IMR-90 (cell line): ENCODE results near the gene OXA1L. TPM values are rescaled to one million over a fixed set of nuclear protein-coding genes. Genes with fewer than 3 reads are reported as not detected.

ENCODE experiments used
- ATAC-seq: fragments of 200-7000 bp; cut with Tn5 transposase; 2 replicates; pipeline ENCODE4 v1.9.1; 2020; ENCODE audit warnings: low read depth, mild to moderate bottlenecking, moderate library complexity
- BruUV-seq: library from RNA; stranded (reverse); fragments of 400-500 nt; replicated peaks from 2 replicates; lab custom pipeline; 2021; lab: Mats Ljungman, UMichigan
- CTCF ChIA-PET: fragments of 300-600 bp; formaldehyde crosslinking; extraction: SDS; loops from one replicate; lab custom pipeline; 2021; ENCODE audit warnings: antibody characterized with exemption; lab: Yijun Ruan, JAX
- POLR2A ChIA-PET: fragments of 300-600 bp; sonication (Branson Sonifier 250); formaldehyde crosslinking; loops from one replicate; lab custom pipeline; 2022; ENCODE audit warnings: antibody characterized with exemption; ENCODE audit not compliant: unreplicated experiment; lab: Charles Lee
- DNase-seq: peaks from one replicate; pipeline ENCODE4 v3.0.0; 2013
- H2AFZ ChIP-seq: replicated peaks from 2 replicates; pipeline ENCODE3; 2013; ENCODE audit warnings: low read length, mild to moderate bottlenecking; ENCODE audit not compliant: poor library complexity
- H2AK5ac ChIP-seq: 2 replicates; pipeline ENCODE4 v1.6.1; 2013; ENCODE audit warnings: low read depth, low read length, inconsistent platforms
- H2AK9ac ChIP-seq: replicated peaks from 2 replicates; pipeline ENCODE3; 2013; ENCODE audit warnings: mild to moderate bottlenecking, low read depth, low read length, moderate library complexity; ENCODE audit not compliant: poor library complexity
- H2BK120ac ChIP-seq: 2 replicates; pipeline ENCODE4 v1.6.1; 2013; ENCODE audit warnings: low read depth, low read length, inconsistent platforms
- H2BK15ac ChIP-seq: 3 replicates; pipeline ENCODE4 v1.6.1; 2013; ENCODE audit warnings: low read depth, low read length, inconsistent platforms
- H2BK20ac ChIP-seq: 2 replicates; pipeline ENCODE4 v1.6.1; 2013; ENCODE audit warnings: low read depth, mild to moderate bottlenecking, inconsistent platforms, low read length, moderate library complexity
- H2BK5ac ChIP-seq: 2 replicates; pipeline ENCODE4 v1.6.1; 2013; ENCODE audit warnings: mild to moderate bottlenecking, low read depth, low read length, inconsistent platforms; ENCODE audit not compliant: poor library complexity, severe bottlenecking
- H3K14ac ChIP-seq: replicated peaks from 2 replicates; pipeline ENCODE4 v1.6.1; 2013; ENCODE audit warnings: low read depth, low read length, inconsistent platforms
- H3K18ac ChIP-seq: 2 replicates; pipeline ENCODE4 v1.6.1; 2013; ENCODE audit warnings: low read depth, low read length, control low read depth
- H3K23ac ChIP-seq: 2 replicates; pipeline ENCODE4 v1.6.1; 2013; ENCODE audit warnings: low read depth, low read length, inconsistent platforms
- H3K27ac ChIP-seq: 2 replicates; pipeline ENCODE4 v1.5.1; 2013; ENCODE audit warnings: mild to moderate bottlenecking, control low read depth, low read length; ENCODE audit not compliant: insufficient read depth
- H3K27me3 ChIP-seq: 2 replicates; pipeline ENCODE4 v1.6.1; 2013; ENCODE audit warnings: low read length; ENCODE audit not compliant: control insufficient read depth, insufficient read depth
- H3K36me3 ChIP-seq: 2 replicates; pipeline ENCODE4 v1.6.1; 2013; ENCODE audit warnings: low read length, mixed read lengths; ENCODE audit not compliant: control insufficient read depth, insufficient read depth
- H3K4ac ChIP-seq: 2 replicates; pipeline ENCODE4 v1.6.1; 2013; ENCODE audit warnings: low read depth, low read length, inconsistent platforms
- H3K4me1 ChIP-seq: 2 replicates; pipeline ENCODE4 v1.6.1; 2013; ENCODE audit warnings: low read length, mixed read lengths; ENCODE audit not compliant: control insufficient read depth, insufficient read depth
- H3K4me2 ChIP-seq: 2 replicates; pipeline ENCODE4 v1.6.1; 2013; ENCODE audit warnings: low read depth, mild to moderate bottlenecking, control low read depth, low read length, moderate library complexity
- H3K4me3 ChIP-seq: 2 replicates; pipeline ENCODE4 v1.5.1; 2013; ENCODE audit warnings: low read depth, mild to moderate bottlenecking, control low read depth, low read length, moderate library complexity; ENCODE audit not compliant: insufficient read depth
- H3K56ac ChIP-seq: 2 replicates; pipeline ENCODE4 v1.6.1; 2013; ENCODE audit warnings: low read length, inconsistent platforms; ENCODE audit not compliant: insufficient read depth; ENCODE audit errors: extremely low read depth
- H3K79me1 ChIP-seq, 2 experiments: 2 replicates each; pipeline ENCODE4 v1.6.1; 2013; ENCODE audit warnings: low read length in 2 of 2, inconsistent platforms in 1 of 2, low read depth in 1 of 2
- H3K9ac ChIP-seq: 2 replicates; pipeline ENCODE4 v1.6.1; 2013; ENCODE audit warnings: low read depth, low read length, control low read depth
- H3K9me1 ChIP-seq: 2 replicates; pipeline ENCODE4 v1.6.1; 2013; ENCODE audit warnings: low read length, inconsistent platforms; ENCODE audit not compliant: insufficient read depth
- H3K9me3 ChIP-seq: 2 replicates; pipeline ENCODE4 v1.6.1; 2013; ENCODE audit warnings: low read length; ENCODE audit not compliant: control insufficient read depth, insufficient read depth
- H4K20me1 ChIP-seq: 2 replicates; pipeline ENCODE4 v1.6.1; 2013; ENCODE audit warnings: low read length, inconsistent platforms; ENCODE audit not compliant: insufficient read depth
- H4K5ac ChIP-seq: 2 replicates; pipeline ENCODE4 v1.6.1; 2013; ENCODE audit warnings: mild to moderate bottlenecking, low read depth, low read length, control low read depth
- H4K8ac ChIP-seq, 2 experiments: 2 replicates each; pipeline ENCODE4 v1.6.1; 2013; ENCODE audit warnings: low read depth in 2 of 2, low read length in 2 of 2, control low read depth in 1 of 2, inconsistent platforms in 1 of 2
- H4K91ac ChIP-seq: 2 replicates; pipeline ENCODE4 v1.6.1; 2013; ENCODE audit warnings: low read depth, low read length, inconsistent platforms; ENCODE audit not compliant: insufficient read depth
- BHLHE40 ChIP-seq: fragments of 150-350 bp; IDR thresholded peaks from 2 replicates; pipeline ENCODE4 v1.6.1; 2016; ENCODE audit warnings: mild to moderate bottlenecking, low read depth, low read length
- CEBPB ChIP-seq: IDR thresholded peaks from 2 replicates; pipeline ENCODE4 v1.6.1; 2012; ENCODE audit warnings: low read depth, low read length, improper control_type of control experiment
- CHD1 ChIP-seq: IDR thresholded peaks from 2 replicates; pipeline ENCODE4 v1.6.1; 2012; ENCODE audit warnings: low read depth, low read length, improper control_type of control experiment
- FOS ChIP-seq: fragments of 150-350 bp; IDR thresholded peaks from 2 replicates; pipeline ENCODE4 v1.6.1; 2016; ENCODE audit warnings: low read depth, low read length
- MAFK ChIP-seq: IDR thresholded peaks from 2 replicates; pipeline ENCODE4 v1.6.1; 2012; ENCODE audit warnings: low read depth, low read length, improper control_type of control experiment
- MAZ ChIP-seq: IDR thresholded peaks from 2 replicates; pipeline ENCODE4 v1.6.1; 2012; ENCODE audit warnings: low read depth, mild to moderate bottlenecking, low read length, improper control_type of control experiment, moderate library complexity, borderline replicate concordance
- MXI1 ChIP-seq: IDR thresholded peaks from 2 replicates; pipeline ENCODE4 v1.6.1; 2012; ENCODE audit warnings: low read depth, mild to moderate bottlenecking, low read length, moderate library complexity, borderline replicate concordance
- NFE2L2 ChIP-seq: fragments of 150-350 bp; IDR thresholded peaks from 2 replicates; pipeline ENCODE4 v1.6.1; 2016; ENCODE audit warnings: low read depth, mild to moderate bottlenecking, low read length
- POLR2A ChIP-seq: IDR thresholded peaks from 2 replicates; pipeline ENCODE4 v1.6.1; 2012; ENCODE audit warnings: mild to moderate bottlenecking, low read depth, low read length
- RAD21 ChIP-seq: IDR thresholded peaks from 2 replicates; pipeline ENCODE4 v1.6.1; 2012; ENCODE audit warnings: low read length, improper control_type of control experiment
- RCOR1 ChIP-seq: IDR thresholded peaks from 2 replicates; pipeline ENCODE4 v1.6.1; 2012; ENCODE audit warnings: mild to moderate bottlenecking, low read length, improper control_type of control experiment; ENCODE audit not compliant: insufficient replicate concordance
- RFX5 ChIP-seq: IDR thresholded peaks from 2 replicates; pipeline ENCODE4 v1.8.0; 2012; ENCODE audit warnings: low read depth, mild to moderate bottlenecking, low read length, moderate library complexity
- SMC3 ChIP-seq: fragments of 150-350 bp; IDR thresholded peaks from 2 replicates; pipeline ENCODE4 v1.6.1; 2016; ENCODE audit warnings: low read depth, mild to moderate bottlenecking, antibody characterized with exemption, low read length, moderate library complexity
- WGBS, 2 experiments: methylation state at CpG; one replicate each; pipeline versions ENCODE4 v1.1.5 to v1.1.7; 2013; ENCODE audit warnings: missing lambda C conversion rate in 2 of 2; ENCODE audit not compliant: insufficient read length in 1 of 2; ENCODE audit errors: extremely low coverage in 2 of 2; 5-methylcytosine and 5-hydroxymethylcytosine counted together
- dilution Hi-C: fragments of 300-500 bp; cut with HindIII; formaldehyde crosslinking; loops from one replicate; pipeline ENCODE4 v1.14.3; 2018; ENCODE audit warnings: low sequenced_read_pairs; ENCODE audit not compliant: unreplicated experiment
- in situ Hi-C: fragments of 300-500 bp; cut with MboI; formaldehyde crosslinking; loops from 3 replicates; pipeline ENCODE4 v1.14.3; 2019; ENCODE audit warnings: low sequenced_read_pairs, inconsistent platforms, mixed read lengths
- intact Hi-C: fragments of 100-400 bp; cut with micrococcal nuclease; formaldehyde crosslinking; loops from 2 replicates; pipeline ENCODE4 v1.10.0; 2022
- polyA plus RNA-seq, 3 experiments: library from polyadenylated mRNA; depleted of rRNA; stranded (reverse); fragments of >200 nt; gene quantifications; 2 replicates each; pipeline ENCODE4 v1.2.3, GENCODE V29; 2012; ENCODE audit warnings: low replicate concordance in 1 of 3
- total RNA-seq: library from RNA; depleted of rRNA; stranded (reverse); fragments of >200 nt; gene quantifications from 2 replicates; pipeline ENCODE4 v1.2.3, GENCODE V29; 2012
- TF ChIP-seq, protein P1 (sequence below): fragments of 150-350 bp; IDR thresholded peaks from 2 replicates; pipeline ENCODE4 v1.6.1; 2016; ENCODE audit warnings: low read depth, mild to moderate bottlenecking, low read length, moderate library complexity, borderline replicate concordance
- TF ChIP-seq, protein P2 (sequence below): conservative IDR thresholded peaks from 2 replicates; pipeline ENCODE4 v1.5.1; 2012; ENCODE audit warnings: mild to moderate bottlenecking, low read depth, low read length, improper control_type of control experiment
- TF ChIP-seq, protein P3 (sequence below): fragments of 150-350 bp; IDR thresholded peaks from 2 replicates; pipeline ENCODE4 v1.6.1; 2017; ENCODE audit warnings: mild to moderate bottlenecking, antibody characterized with exemption, low read length, low read depth

OXA1L gene
- total and polyA plus RNA-seq, 2 of the 4 experiments (the other 2 are of a cell fraction), result 47.3 to 113 TPM

GRCh38 chr14:22753586-22753985 is 12.9 kb upstream of the OXA1L start:
- H4K20me1 ChIP-seq, result no peaks in the 10 kb centered on the region
- peaks cover 12% of the 10 kb centered on the region for H3K27me3 ChIP-seq
- intact Hi-C loops (no loop called here), in situ Hi-C loops (no loop called here), dilution Hi-C loops (no loop called here)
- no peak overlapping the region for H2BK5ac ChIP-seq
- no peak overlapping the region for H2AFZ ChIP-seq
- H3K14ac ChIP-seq, result no peak overlapping the region
- H3K36me3 ChIP-seq, result no peaks in the 10 kb centered on the region
- no TSS peak for BruUV-seq
- no peak overlapping the region for H2AK5ac ChIP-seq
- no peak overlapping the region for H4K5ac ChIP-seq
- no peak overlapping the region for H3K4me2 ChIP-seq
- no peak overlapping the region for H4K91ac ChIP-seq
- H3K56ac ChIP-seq, result no peak overlapping the region
- H3K4me3 ChIP-seq, result no peak overlapping the region
- POLR2A ChIA-PET, result no interaction called here
- H2BK120ac ChIP-seq, result no peak overlapping the region
- CTCF ChIA-PET, result no interaction called here
- H3K79me1 ChIP-seq, result no peaks in the 10 kb centered on the region
- H3K27ac ChIP-seq, result no peak overlapping the region
- H2BK15ac ChIP-seq, result no peak overlapping the region
- H2AK9ac ChIP-seq, result no peak overlapping the region
- no peaks in the 10 kb centered on the region for H3K9me1 ChIP-seq
- no peaks in the 10 kb centered on the region for H3K4me1 ChIP-seq
- H3K4ac ChIP-seq, result no peak overlapping the region
- H3K9me3 ChIP-seq, result no peaks in the 10 kb centered on the region
- ATAC-seq, result no peak
- 67% methylated on average over 5 of the region's 6 CpGs; no CpG with 5 or more reads in 1 of the 2 experiments for WGBS, 2 experiments
- no peak overlapping the region for H2BK20ac ChIP-seq
- TF ChIP-seq, protein P1, sequence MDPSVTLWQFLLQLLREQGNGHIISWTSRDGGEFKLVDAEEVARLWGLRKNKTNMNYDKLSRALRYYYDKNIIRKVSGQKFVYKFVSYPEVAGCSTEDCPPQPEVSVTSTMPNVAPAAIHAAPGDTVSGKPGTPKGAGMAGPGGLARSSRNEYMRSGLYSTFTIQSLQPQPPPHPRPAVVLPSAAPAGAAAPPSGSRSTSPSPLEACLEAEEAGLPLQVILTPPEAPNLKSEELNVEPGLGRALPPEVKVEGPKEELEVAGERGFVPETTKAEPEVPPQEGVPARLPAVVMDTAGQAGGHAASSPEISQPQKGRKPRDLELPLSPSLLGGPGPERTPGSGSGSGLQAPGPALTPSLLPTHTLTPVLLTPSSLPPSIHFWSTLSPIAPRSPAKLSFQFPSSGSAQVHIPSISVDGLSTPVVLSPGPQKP, result no peak
- no peak for TF ChIP-seq RFX5
- TF ChIP-seq CEBPB, result no peak
- TF ChIP-seq MAZ, result no peak
- no peak for TF ChIP-seq FOS
- TF ChIP-seq, protein P2, sequence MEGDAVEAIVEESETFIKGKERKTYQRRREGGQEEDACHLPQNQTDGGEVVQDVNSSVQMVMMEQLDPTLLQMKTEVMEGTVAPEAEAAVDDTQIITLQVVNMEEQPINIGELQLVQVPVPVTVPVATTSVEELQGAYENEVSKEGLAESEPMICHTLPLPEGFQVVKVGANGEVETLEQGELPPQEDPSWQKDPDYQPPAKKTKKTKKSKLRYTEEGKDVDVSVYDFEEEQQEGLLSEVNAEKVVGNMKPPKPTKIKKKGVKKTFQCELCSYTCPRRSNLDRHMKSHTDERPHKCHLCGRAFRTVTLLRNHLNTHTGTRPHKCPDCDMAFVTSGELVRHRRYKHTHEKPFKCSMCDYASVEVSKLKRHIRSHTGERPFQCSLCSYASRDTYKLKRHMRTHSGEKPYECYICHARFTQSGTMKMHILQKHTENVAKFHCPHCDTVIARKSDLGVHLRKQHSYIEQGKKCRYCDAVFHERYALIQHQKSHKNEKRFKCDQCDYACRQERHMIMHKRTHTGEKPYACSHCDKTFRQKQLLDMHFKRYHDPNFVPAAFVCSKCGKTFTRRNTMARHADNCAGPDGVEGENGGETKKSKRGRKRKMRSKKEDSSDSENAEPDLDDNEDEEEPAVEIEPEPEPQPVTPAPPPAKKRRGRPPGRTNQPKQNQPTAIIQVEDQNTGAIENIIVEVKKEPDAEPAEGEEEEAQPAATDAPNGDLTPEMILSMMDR, result no peak
- no peak for TF ChIP-seq NFE2L2
- TF ChIP-seq RCOR1, result no peak
- TF ChIP-seq MAFK, result no peak
- TF ChIP-seq SMC3, result no peak
- no peak for TF ChIP-seq CHD1
- no peak for TF ChIP-seq MXI1
- no peak for TF ChIP-seq RAD21
- TF ChIP-seq, protein P3, sequence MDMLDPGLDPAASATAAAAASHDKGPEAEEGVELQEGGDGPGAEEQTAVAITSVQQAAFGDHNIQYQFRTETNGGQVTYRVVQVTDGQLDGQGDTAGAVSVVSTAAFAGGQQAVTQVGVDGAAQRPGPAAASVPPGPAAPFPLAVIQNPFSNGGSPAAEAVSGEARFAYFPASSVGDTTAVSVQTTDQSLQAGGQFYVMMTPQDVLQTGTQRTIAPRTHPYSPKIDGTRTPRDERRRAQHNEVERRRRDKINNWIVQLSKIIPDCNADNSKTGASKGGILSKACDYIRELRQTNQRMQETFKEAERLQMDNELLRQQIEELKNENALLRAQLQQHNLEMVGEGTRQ, result no peak
- TF ChIP-seq BHLHE40, result no peak
- no peak for TF ChIP-seq POLR2A
- H4K8ac ChIP-seq, result no peak overlapping the region
- H3K23ac ChIP-seq, result no peak overlapping the region
- DNase-seq, result no peak
- H3K18ac ChIP-seq, result no peak overlapping the region
- no peak overlapping the region for H3K9ac ChIP-seq
